Natural killer cell (primary cell): ENCODE measurements around the gene CRYBG1. TPM values are rescaled to one million over a fixed set of nuclear protein-coding genes. Genes with fewer than 3 reads are reported as not detected.

Experiments
- ATAC-seq, 3 donors: fragments of 150-1000 bp in 2 of 3; fragments of 200-7000 bp in 1 of 3; cut with Tn5 transposase; 1 replicate in 1 of 3; 2 replicates in 2 of 3; pipeline ENCODE4 v1.10.0; 2021; ENCODE audit warnings: mild to moderate bottlenecking in 2 of 3, moderate library complexity in 2 of 3
- DNase-seq, 2 donors: peaks; one replicate each; pipeline versions ENCODE4 v3.0.0 to v3.0.0-alpha.2; 2013 to 2021; ENCODE audit warnings: mixed read lengths in 1 of 2
- H3K27ac ChIP-seq: one replicate; pipeline ENCODE4 v1.5.1; 2013; ENCODE audit warnings: mild to moderate bottlenecking, low read length
- H3K27me3 ChIP-seq: one replicate; pipeline ENCODE4 v1.6.1; 2013; ENCODE audit warnings: low read length; ENCODE audit not compliant: control insufficient read depth, insufficient read depth
- H3K36me3 ChIP-seq: one replicate; pipeline ENCODE4 v1.6.1; 2013; ENCODE audit warnings: low read length; ENCODE audit not compliant: control insufficient read depth, insufficient read depth
- H3K4me1 ChIP-seq: one replicate; pipeline ENCODE4 v1.6.1; 2013; ENCODE audit warnings: low read length; ENCODE audit not compliant: control insufficient read depth, insufficient read depth
- H3K4me3 ChIP-seq: one replicate; pipeline ENCODE4 v1.5.1; 2013; ENCODE audit warnings: low read length
- H3K9me3 ChIP-seq: one replicate; pipeline ENCODE4 v1.6.1; 2013; ENCODE audit warnings: low read length; ENCODE audit not compliant: control insufficient read depth, insufficient read depth
- H3K27ac Mint-ChIP-seq, 2 donors: one replicate each; pipeline ENCODE4 v1.8.0; 2022; ENCODE audit warnings: mild to moderate bottlenecking in 2 of 2, mixed read lengths in 2 of 2, moderate library complexity in 1 of 2
- H3K27me3 Mint-ChIP-seq, 2 donors: one replicate each; pipeline ENCODE4 v1.8.0; 2022; ENCODE audit warnings: low read depth in 2 of 2, mixed read lengths in 2 of 2
- H3K36me3 Mint-ChIP-seq: one replicate; pipeline ENCODE4 v1.8.0; 2022; ENCODE audit warnings: mixed read lengths
- H3K4me1 Mint-ChIP-seq, 2 donors: one replicate each; pipeline ENCODE4 v1.8.0; 2022; ENCODE audit warnings: mixed read lengths in 2 of 2
- H3K4me3 Mint-ChIP-seq: one replicate; pipeline ENCODE4 v1.8.0; 2022; ENCODE audit warnings: mild to moderate bottlenecking, moderate library complexity, mixed read lengths
- H3K9me3 Mint-ChIP-seq, 2 donors: one replicate each; pipeline ENCODE4 v1.8.0; 2022; ENCODE audit warnings: mixed read lengths in 2 of 2
- WGBS: methylation state at CpG from one replicate; pipeline ENCODE4 v1.1.7; 2013; ENCODE audit warnings: missing lambda C conversion rate; ENCODE audit not compliant: insufficient coverage; 5-methylcytosine and 5-hydroxymethylcytosine counted together
- intact Hi-C: fragments of 100-400 bp; cut with micrococcal nuclease; formaldehyde crosslinking; loops from one replicate; pipeline ENCODE4 v1.14.2; 2022
- total RNA-seq, 4 donors: library from RNA; stranded (reverse); fragments of 120-200 nt in 1 of 4; gene quantifications; one replicate each; pipeline versions ENCODE4 v1.2.3 to v1.2.4, GENCODE V29; 2013 to 2022
- TF ChIP-seq, protein P1 (sequence below): fragments of 200-600 bp; IDR thresholded peaks from one replicate; pipeline ENCODE4 v1.8.0; 2022; ENCODE audit warnings: antibody characterized with exemption

The CRYBG1 gene
- total RNA-seq, 3 donors from 2014 or later (not counting 1 experiment from before 2014, with no cell fraction given), result 16.3 to 21.8 (median 17.5) TPM

DNA sequence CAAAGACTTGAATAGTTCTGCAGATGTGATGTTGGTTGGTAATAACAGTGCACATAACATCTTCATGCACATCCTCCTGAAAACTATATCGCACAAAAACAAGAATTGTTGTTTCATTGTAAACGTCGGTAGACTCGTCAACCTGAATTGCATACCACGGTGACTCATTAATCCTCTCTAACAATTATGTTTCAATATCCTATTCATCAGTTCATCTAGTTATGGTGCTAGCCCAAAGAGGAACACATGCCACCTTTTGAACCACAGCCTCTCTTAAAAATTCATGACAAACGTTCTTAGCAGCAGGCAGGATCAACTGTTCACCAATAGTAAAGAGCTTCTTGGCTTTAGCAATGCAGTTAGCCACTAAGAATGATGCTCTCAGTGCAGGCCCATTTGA lies 25.0 kb downstream of the CRYBG1 start:
- H3K36me3 Mint-ChIP-seq, result no peaks in the 10 kb centered on the region
- H3K27me3 Mint-ChIP-seq, result peaks cover 2 to 16% of the 10 kb centered on the region in 2 donors
- DNase-seq (no peak), ATAC-seq (no peak)
- Histone ChIP-seq H3K9me3 (no peaks in the 10 kb centered on the region), H3K27me3 (peaks cover 2% of the 10 kb centered on the region), H3K27ac (no peak overlapping the region), H3K4me1 (no peaks in the 10 kb centered on the region), H3K36me3 (no peaks in the 10 kb centered on the region), H3K4me3 (no peak overlapping the region)
- no peaks in the 10 kb centered on the region for H3K9me3 Mint-ChIP-seq
- no peak overlapping the region for H3K27ac Mint-ChIP-seq
- TF ChIP-seq, protein P1, sequence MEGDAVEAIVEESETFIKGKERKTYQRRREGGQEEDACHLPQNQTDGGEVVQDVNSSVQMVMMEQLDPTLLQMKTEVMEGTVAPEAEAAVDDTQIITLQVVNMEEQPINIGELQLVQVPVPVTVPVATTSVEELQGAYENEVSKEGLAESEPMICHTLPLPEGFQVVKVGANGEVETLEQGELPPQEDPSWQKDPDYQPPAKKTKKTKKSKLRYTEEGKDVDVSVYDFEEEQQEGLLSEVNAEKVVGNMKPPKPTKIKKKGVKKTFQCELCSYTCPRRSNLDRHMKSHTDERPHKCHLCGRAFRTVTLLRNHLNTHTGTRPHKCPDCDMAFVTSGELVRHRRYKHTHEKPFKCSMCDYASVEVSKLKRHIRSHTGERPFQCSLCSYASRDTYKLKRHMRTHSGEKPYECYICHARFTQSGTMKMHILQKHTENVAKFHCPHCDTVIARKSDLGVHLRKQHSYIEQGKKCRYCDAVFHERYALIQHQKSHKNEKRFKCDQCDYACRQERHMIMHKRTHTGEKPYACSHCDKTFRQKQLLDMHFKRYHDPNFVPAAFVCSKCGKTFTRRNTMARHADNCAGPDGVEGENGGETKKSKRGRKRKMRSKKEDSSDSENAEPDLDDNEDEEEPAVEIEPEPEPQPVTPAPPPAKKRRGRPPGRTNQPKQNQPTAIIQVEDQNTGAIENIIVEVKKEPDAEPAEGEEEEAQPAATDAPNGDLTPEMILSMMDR, result no peak
- intact Hi-C loops, result no loop called here
- WGBS, result 83% methylated on average over 6 of the region's 6 CpGs
- no peak overlapping the region for H3K4me3 Mint-ChIP-seq
- no peaks in the 10 kb centered on the region for H3K4me1 Mint-ChIP-seq

GRCh38 chr6:106387875-106388274 lies 27.4 kb downstream of the CRYBG1 start:
- H3K36me3 Mint-ChIP-seq, result no peaks in the 10 kb centered on the region
- TF ChIP-seq, protein P1, result no peak
- no peaks in the 10 kb centered on the region for H3K4me1 ChIP-seq
- peaks cover 7 to 12% of the 10 kb centered on the region in 2 donors for H3K27me3 Mint-ChIP-seq
- H3K4me1 Mint-ChIP-seq, result no peaks in the 10 kb centered on the region
- 88% methylated on average over 3 of the region's 3 CpGs for WGBS
- no peak overlapping the region for H3K27ac Mint-ChIP-seq
- no peaks in the 10 kb centered on the region for H3K36me3 ChIP-seq
- no peak for DNase-seq
- no peaks in the 10 kb centered on the region for H3K9me3 ChIP-seq
- ATAC-seq, result no peak
- intact Hi-C loops, result no loop called here
- peaks cover 2% of the 10 kb centered on the region for H3K27me3 ChIP-seq
- H3K27ac ChIP-seq, result no peak overlapping the region
- no peaks in the 10 kb centered on the region for H3K9me3 Mint-ChIP-seq
- H3K4me3 Mint-ChIP-seq, result no peak overlapping the region
- H3K4me3 ChIP-seq, result no peak overlapping the region

DNA sequence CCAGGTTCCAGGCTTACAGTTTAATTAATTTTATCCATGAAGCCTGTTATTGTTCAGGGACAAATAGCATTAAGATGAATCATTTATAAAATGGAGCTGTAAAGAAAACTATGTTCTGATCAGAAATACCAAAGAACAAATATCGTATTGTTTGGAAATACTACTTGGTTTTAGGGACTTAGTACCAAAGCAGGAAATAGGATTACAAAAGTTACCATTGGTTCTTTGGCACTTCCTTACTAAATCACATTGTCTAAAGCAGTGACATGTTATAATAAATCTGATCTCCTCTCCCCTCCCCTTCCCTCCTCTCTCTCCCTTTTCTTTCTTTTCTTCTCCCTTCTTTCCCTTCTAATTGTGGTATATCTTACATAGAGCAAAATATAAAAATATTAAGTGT lies 29.6 kb downstream of the CRYBG1 start:
- no peaks in the 10 kb centered on the region for H3K9me3 ChIP-seq

More for the DNA sequence above, 29.6 kb downstream of the CRYBG1 start:
- Histone ChIP-seq H3K36me3 (no peaks in the 10 kb centered on the region), H3K27ac (no peak overlapping the region), H3K4me3 (no peak overlapping the region), H3K27me3 (peaks cover 2% of the 10 kb centered on the region), H3K4me1 (no peaks in the 10 kb centered on the region)
- Mint-ChIP-seq H3K27me3 (peaks cover 15 to 28% of the 10 kb centered on the region in 2 donors), H3K27ac (no peak overlapping the region), H3K4me3 (no peak overlapping the region), H3K4me1 (no peaks in the 10 kb centered on the region), H3K36me3 (no peaks in the 10 kb centered on the region), H3K9me3 (no peaks in the 10 kb centered on the region)
- intact Hi-C loops, result no loop called here
- DNase-seq, result no peak
- TF ChIP-seq, protein P1, result no peak
- ATAC-seq, result no peak
- no CpG with 5 or more reads among the region's 1 CpG for WGBS
